ENCODE data around the gene VPS33A.
"Not testable (repeated sequence)": the region's sequence is repeated elsewhere in the genome, so short reads cannot be mapped to it uniquely, and the experiment has no call there.

VPS33A gene

GRCh38 chr12:122291431-122291830 is 25.1 kb upstream of the VPS33A start:
- DNase-seq (ENCODE audit: insufficient read length, low spot score): no peak
- FAIRE-seq: no peak
- no peak for TF ChIP-seq CTCF (IDR thresholded peaks at IDR 0.05; ENCODE audit: insufficient read depth, missing control alignments)

- TF ChIP-seq CTCF (IDR thresholded peaks at IDR 0.05; ENCODE audit: insufficient read depth, missing control alignments): no peak
- FAIRE-seq: no peak
Observed at GRCh38 chr12:122283680-122284079, 17.4 kb upstream of the VPS33A start.

DNA sequence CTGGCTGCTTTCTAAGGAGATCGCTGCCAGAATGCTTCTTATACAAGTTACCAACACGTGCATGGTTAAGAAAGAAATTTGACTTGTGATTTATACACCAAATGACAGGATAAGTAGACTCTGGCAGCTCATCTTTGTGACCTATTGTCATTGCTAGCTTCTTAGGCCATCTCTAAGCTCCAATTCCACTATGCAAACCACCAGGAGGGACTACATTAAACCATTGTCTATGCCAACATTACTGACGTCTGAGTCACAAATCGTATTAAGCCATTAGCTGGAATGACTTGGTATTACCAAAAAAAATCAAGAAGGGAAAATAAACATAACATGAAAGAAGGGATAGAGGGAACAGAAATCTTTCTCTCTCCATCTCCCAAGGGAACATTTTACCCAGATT is 15.8 kb upstream of the VPS33A start:
- no peak for TF ChIP-seq CTCF (IDR thresholded peaks at IDR 0.05; ENCODE audit: insufficient read depth, missing control alignments)
- DNase-seq (ENCODE audit: insufficient read length, low spot score) (no peak), FAIRE-seq (peak; percentile 16)

More at GRCh38 chr12:122283680-122284079, 17.4 kb upstream of the VPS33A start:
- no peak for DNase-seq (ENCODE audit: insufficient read length, low spot score)

GRCh38 chr12:122276242-122276641 is 9.9 kb upstream of the VPS33A start:
- DNase-seq (ENCODE audit: insufficient read length, low spot score) (no peak), FAIRE-seq (no peak)
- no peak for TF ChIP-seq CTCF (IDR thresholded peaks at IDR 0.05; ENCODE audit: insufficient read depth, missing control alignments)

DNA sequence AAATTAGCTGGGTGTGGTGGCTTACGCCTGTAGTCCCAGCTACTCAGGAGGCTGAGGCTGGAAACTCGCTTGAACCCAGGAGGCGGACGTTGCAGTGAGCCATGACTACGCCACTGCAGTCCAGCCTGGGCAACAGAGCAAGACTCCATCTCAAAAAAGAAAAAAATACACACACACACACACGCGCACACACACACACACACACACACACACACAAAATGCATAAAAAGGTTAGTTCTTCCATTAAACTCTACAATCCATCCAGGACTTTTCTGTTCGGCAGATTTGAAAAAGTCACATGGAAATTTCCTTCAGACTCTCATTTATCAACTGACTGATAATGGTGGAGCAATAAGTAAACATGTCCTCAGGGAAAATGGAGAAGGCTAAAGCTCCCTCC is 9.2 kb upstream of the VPS33A start:
- no peak for TF ChIP-seq CTCF (IDR thresholded peaks at IDR 0.05; ENCODE audit: insufficient read depth, missing control alignments)
- DNase-seq (ENCODE audit: insufficient read length, low spot score): no peak
- no peak for FAIRE-seq

GRCh38 chr12:122265886-122266229 is 436 bp downstream of the VPS33A start:
- no peak for TF ChIP-seq CTCF (IDR thresholded peaks at IDR 0.05; ENCODE audit: insufficient read depth, missing control alignments)

DNA sequence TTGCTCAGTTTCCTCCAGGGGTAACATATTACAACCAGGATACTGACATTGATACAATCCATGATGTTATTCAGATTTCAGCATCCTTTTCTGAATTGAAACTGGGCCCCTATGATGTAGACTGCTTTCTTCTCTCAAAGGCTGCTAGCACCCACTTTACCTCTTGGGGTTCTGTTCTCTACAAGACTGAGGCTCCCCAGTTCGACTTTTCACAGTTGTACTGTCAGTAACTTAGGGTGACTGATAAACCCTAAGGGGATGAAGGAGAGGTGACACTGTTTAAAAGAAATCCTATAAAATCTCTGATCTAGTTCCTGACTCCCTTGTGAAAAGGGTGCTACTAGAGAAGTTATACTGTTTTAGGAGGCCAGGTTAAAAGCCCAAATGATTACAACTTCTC is 818 bp downstream of the VPS33A start:
- no peak for TF ChIP-seq CTCF (IDR thresholded peaks at IDR 0.05; ENCODE audit: insufficient read depth, missing control alignments)
- DNase-seq (ENCODE audit: insufficient read length, low spot score) (no peak), FAIRE-seq (no peak)

More at GRCh38 chr12:122265886-122266229, 436 bp downstream of the VPS33A start:
- no peak for DNase-seq (ENCODE audit: insufficient read length, low spot score)
- FAIRE-seq: no peak

DNA sequence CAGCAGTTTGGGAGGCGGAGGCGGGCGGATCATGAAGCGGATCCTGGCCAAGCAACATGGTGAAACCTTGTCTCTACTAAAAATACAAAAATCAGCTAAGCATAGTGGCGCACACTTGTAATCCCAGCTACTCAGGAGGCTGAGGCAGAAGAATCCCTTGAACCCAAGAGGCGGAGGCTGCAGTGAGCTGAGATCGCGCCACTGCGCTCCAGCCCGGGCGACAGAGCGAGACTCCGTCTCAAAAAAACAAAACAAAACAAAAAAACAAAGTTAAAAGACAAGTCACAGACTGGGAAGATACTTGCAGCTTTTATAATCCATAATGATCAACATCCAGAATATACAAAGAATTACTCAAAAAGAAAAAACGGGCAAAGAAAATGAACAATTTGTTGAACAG is 5.6 kb downstream of the VPS33A start:
- not testable (repeated sequence) for FAIRE-seq; DNase-seq (ENCODE audit: insufficient read length, low spot score)

- FAIRE-seq; DNase-seq (ENCODE audit: insufficient read length, low spot score): not testable (repeated sequence)
Observed at GRCh38 chr12:122258939-122259338, 7.4 kb downstream of the VPS33A start.

DNA sequence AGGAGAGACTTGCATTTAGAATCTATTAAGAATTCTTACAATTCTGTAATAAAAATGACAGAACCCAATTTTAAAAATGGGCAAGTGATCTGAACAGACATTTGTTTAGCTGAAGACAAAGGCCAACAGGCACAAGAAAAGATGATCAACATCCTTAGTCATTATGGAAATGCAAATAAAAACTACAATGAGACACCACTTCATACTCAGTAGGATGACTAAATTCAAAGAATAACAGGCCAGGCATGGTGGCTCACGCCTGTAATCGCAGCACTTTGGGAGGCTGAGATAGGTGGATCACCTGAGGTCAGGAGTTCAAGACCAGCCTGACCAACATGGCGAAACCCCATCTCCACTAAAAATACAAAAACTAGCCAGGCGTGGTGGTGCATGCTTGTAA is 7.8 kb downstream of the VPS33A start:
- not testable (repeated sequence) for FAIRE-seq; DNase-seq (ENCODE audit: insufficient read length, low spot score)
